GM23338 (cell line): ENCODE data around the gene CNTN5. TPM values are rescaled to one million over a fixed set of nuclear protein-coding genes. Genes with fewer than 3 reads are reported as not detected.

Source experiments
- ATAC-seq: fragments of 200-7000 bp; cut with Tn5 transposase; 3 replicates; pipeline ENCODE4 v1.9.1; 2020
- DNase-seq: peaks from one replicate; pipeline ENCODE4 v3.0.0-alpha.2; 2015; ENCODE audit warnings: low spot score
- H2AFZ ChIP-seq: fragments of 200-600 bp; sonication (generic); 2 replicates; pipeline ENCODE4 v1.8.0; 2016; ENCODE audit warnings: antibody characterized with exemption, mild to moderate bottlenecking, moderate library complexity
- H3F3A ChIP-seq: fragments of 200-600 bp; sonication (generic); replicated peaks from 2 replicates; pipeline ENCODE4 v1.8.0; 2017; ENCODE audit warnings: antibody characterized with exemption, mixed run types, low read depth
- H3K27ac ChIP-seq: fragments of 200-600 bp; sonication (generic); 2 replicates; pipeline ENCODE4 v1.6.1; 2016; ENCODE audit warnings: low read depth
- H3K27me3 ChIP-seq: fragments of 200-600 bp; sonication (generic); 2 replicates; pipeline ENCODE4 v1.8.0; 2016; ENCODE audit warnings: mild to moderate bottlenecking, mixed run types, moderate library complexity; ENCODE audit not compliant: insufficient read depth
- H3K36me3 ChIP-seq: fragments of 200-600 bp; sonication (generic); 2 replicates; pipeline ENCODE4 v1.8.0; 2016; ENCODE audit warnings: mild to moderate bottlenecking; ENCODE audit not compliant: insufficient read depth
- H3K4me1 ChIP-seq: fragments of 200-600 bp; sonication (generic); 2 replicates; pipeline ENCODE4 v1.8.0; 2016; ENCODE audit warnings: mild to moderate bottlenecking, moderate library complexity; ENCODE audit not compliant: insufficient read depth
- H3K4me2 ChIP-seq: fragments of 200-600 bp; sonication (generic); 2 replicates; pipeline ENCODE4 v1.7.1; 2017; ENCODE audit warnings: mixed run types
- H3K4me3 ChIP-seq: fragments of 200-600 bp; sonication (generic); 2 replicates; pipeline ENCODE4 v1.6.1; 2016; ENCODE audit warnings: mixed run types
- H3K79me2 ChIP-seq: fragments of 200-600 bp; sonication (generic); replicated peaks from 2 replicates; pipeline ENCODE4 v1.8.0; 2017; ENCODE audit warnings: mild to moderate bottlenecking; ENCODE audit not compliant: insufficient read depth
- H3K9me2 ChIP-seq: fragments of 200-600 bp; sonication (generic); 2 replicates; pipeline ENCODE4 v1.8.0; 2017; ENCODE audit not compliant: insufficient read depth
- H4K20me1 ChIP-seq: fragments of 200-600 bp; sonication (generic); replicated peaks from 2 replicates; pipeline ENCODE4 v1.8.0; 2017; ENCODE audit warnings: mild to moderate bottlenecking; ENCODE audit not compliant: insufficient read depth
- H3K27ac Mint-ChIP-seq: 2 replicates; pipeline ENCODE4 v1.8.0; 2020; ENCODE audit warnings: inconsistent platforms, mild to moderate bottlenecking, moderate library complexity, mixed read lengths
- H3K27me3 Mint-ChIP-seq: 3 replicates; pipeline ENCODE4 v1.8.0; 2022; ENCODE audit warnings: low read depth, mild to moderate bottlenecking, moderate library complexity, mixed read lengths, inconsistent platforms; ENCODE audit not compliant: insufficient read depth, poor library complexity
- H3K36me3 Mint-ChIP-seq: 3 replicates; pipeline ENCODE4 v1.8.0; 2021; ENCODE audit warnings: low read depth, mild to moderate bottlenecking, inconsistent platforms, moderate library complexity, mixed read lengths
- H3K4me1 Mint-ChIP-seq: 3 replicates; pipeline ENCODE4 v1.8.0; 2020; ENCODE audit warnings: mild to moderate bottlenecking, inconsistent platforms, mixed read lengths
- H3K4me3 Mint-ChIP-seq: 3 replicates; pipeline ENCODE4 v1.8.0; 2021; ENCODE audit warnings: moderate library complexity, mild to moderate bottlenecking, inconsistent platforms, mixed read lengths
- H3K9me3 Mint-ChIP-seq: 3 replicates; pipeline ENCODE4 v1.8.0; 2020; ENCODE audit warnings: moderate library complexity, mild to moderate bottlenecking, inconsistent platforms, mixed read lengths
- CREB1 ChIP-seq: fragments of 250-450 bp; sonication (Bioruptor Pico); IDR thresholded peaks from 2 replicates; pipeline ENCODE4 v1.5.0; 2020; ENCODE audit warnings: low read depth, mild to moderate bottlenecking, moderate library complexity
- CTCF ChIP-seq, 2 experiments: fragments of 200-600 bp in 1 of 2; sonication (generic) in 1 of 2; conservative IDR thresholded peaks; 2 replicates each; pipeline versions ENCODE4 v1.5.1 to v1.6.1; 2016 to 2017; ENCODE audit warnings: antibody characterized with exemption in 2 of 2, low read depth in 2 of 2, mild to moderate bottlenecking in 2 of 2, moderate library complexity in 1 of 2
- EZH2 ChIP-seq: fragments of 200-600 bp; sonication (generic); IDR thresholded peaks from one replicate; pipeline ENCODE4 v1.8.0; 2017; ENCODE audit warnings: antibody characterized with exemption, mild to moderate bottlenecking, low read depth; ENCODE audit not compliant: unreplicated experiment
- EZH2phosphoT487 ChIP-seq: fragments of 200-600 bp; sonication (generic); IDR thresholded peaks from one replicate; pipeline ENCODE4 v1.8.1; 2018; ENCODE audit warnings: antibody characterized with exemption; ENCODE audit not compliant: unreplicated experiment
- JUNB ChIP-seq: IDR thresholded peaks from one replicate; pipeline ENCODE4 v1.6.1; 2016; ENCODE audit warnings: antibody characterized with exemption; ENCODE audit not compliant: unreplicated experiment
- NANOG ChIP-seq: IDR thresholded peaks from 2 replicates; pipeline ENCODE4 v1.6.1; 2016; ENCODE audit warnings: antibody characterized with exemption, borderline replicate concordance
- POLR2AphosphoS5 ChIP-seq: IDR thresholded peaks from 2 replicates; pipeline ENCODE4 v1.6.1; 2016; ENCODE audit warnings: antibody characterized with exemption, low read depth
- STAT1 ChIP-seq: IDR thresholded peaks from one replicate; pipeline ENCODE4 v1.6.1; 2016; ENCODE audit warnings: antibody characterized with exemption; ENCODE audit not compliant: unreplicated experiment
- ZNF114 ChIP-seq: fragments of 250-450 bp; sonication (Bioruptor Pico); IDR thresholded peaks from 2 replicates; pipeline ENCODE4 v1.5.0; 2020; ENCODE audit warnings: mild to moderate bottlenecking, moderate library complexity
- ZNF331 ChIP-seq: fragments of 250-450 bp; sonication (Bioruptor Pico); IDR thresholded peaks from 2 replicates; pipeline ENCODE4 v1.5.0; 2020; ENCODE audit warnings: low read depth, mild to moderate bottlenecking, moderate library complexity
- ZNF462 ChIP-seq: fragments of 250-450 bp; sonication (Bioruptor Pico); IDR thresholded peaks from 2 replicates; pipeline ENCODE4 v1.5.0; 2020; ENCODE audit warnings: mild to moderate bottlenecking, moderate library complexity
- polyA plus RNA-seq: library from polyadenylated mRNA; unstranded; fragments of >200 nt; fragmentation: Nextera tagmentation; extraction: Ambion mirVana; gene quantifications from 2 replicates; pipeline ENCODE4 v1.2.1, GENCODE V29; 2016
- total RNA-seq: library from RNA; depleted of rRNA; stranded (reverse); fragments of >200 nt; shearing (Covaris generic); gene quantifications from 2 replicates; pipeline ENCODE4 v1.2.3, GENCODE V29; 2014
- TF ChIP-seq, protein P1 (sequence below): IDR thresholded peaks from one replicate; pipeline ENCODE4 v1.6.1; 2018; ENCODE audit warnings: antibody characterized with exemption; ENCODE audit not compliant: unreplicated experiment
- TF ChIP-seq, protein P2 (sequence below): IDR thresholded peaks from 2 replicates; pipeline ENCODE4 v1.6.1; 2016; ENCODE audit warnings: antibody characterized with exemption

Gene CNTN5
- total and polyA plus RNA-seq, 2 experiments from 2014 or later, result not detected

- peaks cover 9% of the 10 kb centered on the region for H3K4me1 Mint-ChIP-seq
- peaks cover 14% of the 10 kb centered on the region for H3K27me3 ChIP-seq
- no peaks in the 10 kb centered on the region for H4K20me1 ChIP-seq
- H3F3A ChIP-seq, result no peaks in the 10 kb centered on the region
- no peak overlapping the region for H3K27ac ChIP-seq
- DNase-seq (peak; percentile 6), ATAC-seq (peak; percentile 73)
- H3K27ac Mint-ChIP-seq, result no peak overlapping the region
- H3K9me2 ChIP-seq, result peaks cover 6% of the 10 kb centered on the region; the same call in 1 of the 2 replicates
- no peaks in the 10 kb centered on the region for H3K79me2 ChIP-seq
- H3K27me3 Mint-ChIP-seq, result peaks cover 8% of the 10 kb centered on the region
- no peak overlapping the region for H3K4me3 Mint-ChIP-seq
- H2AFZ ChIP-seq, result no peak overlapping the region
- H3K36me3 Mint-ChIP-seq, result peaks cover 32% of the 10 kb centered on the region
- H3K9me3 Mint-ChIP-seq, result peaks cover 39% of the 10 kb centered on the region
- H3K4me1 ChIP-seq, result peaks cover 14% of the 10 kb centered on the region
- peak overlapping the region; percentile 14 for H3K4me2 ChIP-seq
- H3K4me3 ChIP-seq, result peak overlapping the region; percentile 14; the same call in 1 of the 2 replicates
- H3K36me3 ChIP-seq, result 0 out of 2 replicates have a peak, but pooled peaks cover 2% of the 10 kb centered on the region
- TF ChIP-seq EZH2phosphoT487 (no peak), CREB1 (peak; percentile 21; the same call in 1 of the 2 replicates), ZNF114 (no peak), NANOG (peak; percentile 99), EZH2 (no peak), POLR2AphosphoS5 (no peak), STAT1 (no peak), ZNF462 (CRISPR knock-in tag) (no peak), ZNF331 (CRISPR knock-in tag) (no peak), JUNB (no peak), CTCF (conservative IDR thresholded peaks at IDR 0.05; ENCODE audit: low read depth in 2 of 2) (no peak)
- TF ChIP-seq, protein P1, sequence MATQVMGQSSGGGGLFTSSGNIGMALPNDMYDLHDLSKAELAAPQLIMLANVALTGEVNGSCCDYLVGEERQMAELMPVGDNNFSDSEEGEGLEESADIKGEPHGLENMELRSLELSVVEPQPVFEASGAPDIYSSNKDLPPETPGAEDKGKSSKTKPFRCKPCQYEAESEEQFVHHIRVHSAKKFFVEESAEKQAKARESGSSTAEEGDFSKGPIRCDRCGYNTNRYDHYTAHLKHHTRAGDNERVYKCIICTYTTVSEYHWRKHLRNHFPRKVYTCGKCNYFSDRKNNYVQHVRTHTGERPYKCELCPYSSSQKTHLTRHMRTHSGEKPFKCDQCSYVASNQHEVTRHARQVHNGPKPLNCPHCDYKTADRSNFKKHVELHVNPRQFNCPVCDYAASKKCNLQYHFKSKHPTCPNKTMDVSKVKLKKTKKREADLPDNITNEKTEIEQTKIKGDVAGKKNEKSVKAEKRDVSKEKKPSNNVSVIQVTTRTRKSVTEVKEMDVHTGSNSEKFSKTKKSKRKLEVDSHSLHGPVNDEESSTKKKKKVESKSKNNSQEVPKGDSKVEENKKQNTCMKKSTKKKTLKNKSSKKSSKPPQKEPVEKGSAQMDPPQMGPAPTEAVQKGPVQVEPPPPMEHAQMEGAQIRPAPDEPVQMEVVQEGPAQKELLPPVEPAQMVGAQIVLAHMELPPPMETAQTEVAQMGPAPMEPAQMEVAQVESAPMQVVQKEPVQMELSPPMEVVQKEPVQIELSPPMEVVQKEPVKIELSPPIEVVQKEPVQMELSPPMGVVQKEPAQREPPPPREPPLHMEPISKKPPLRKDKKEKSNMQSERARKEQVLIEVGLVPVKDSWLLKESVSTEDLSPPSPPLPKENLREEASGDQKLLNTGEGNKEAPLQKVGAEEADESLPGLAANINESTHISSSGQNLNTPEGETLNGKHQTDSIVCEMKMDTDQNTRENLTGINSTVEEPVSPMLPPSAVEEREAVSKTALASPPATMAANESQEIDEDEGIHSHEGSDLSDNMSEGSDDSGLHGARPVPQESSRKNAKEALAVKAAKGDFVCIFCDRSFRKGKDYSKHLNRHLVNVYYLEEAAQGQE, result no peak
- TF ChIP-seq, protein P2, sequence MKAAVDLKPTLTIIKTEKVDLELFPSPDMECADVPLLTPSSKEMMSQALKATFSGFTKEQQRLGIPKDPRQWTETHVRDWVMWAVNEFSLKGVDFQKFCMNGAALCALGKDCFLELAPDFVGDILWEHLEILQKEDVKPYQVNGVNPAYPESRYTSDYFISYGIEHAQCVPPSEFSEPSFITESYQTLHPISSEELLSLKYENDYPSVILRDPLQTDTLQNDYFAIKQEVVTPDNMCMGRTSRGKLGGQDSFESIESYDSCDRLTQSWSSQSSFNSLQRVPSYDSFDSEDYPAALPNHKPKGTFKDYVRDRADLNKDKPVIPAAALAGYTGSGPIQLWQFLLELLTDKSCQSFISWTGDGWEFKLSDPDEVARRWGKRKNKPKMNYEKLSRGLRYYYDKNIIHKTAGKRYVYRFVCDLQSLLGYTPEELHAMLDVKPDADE, result no peak
Measured at GRCh38 chr11:99925968-99926367, 905.2 kb downstream of the CNTN5 start.
